Heart left ventricle (tissue), 16 donors: Measurements from ENCODE around the gene C17orf78. TPM values are rescaled to one million over a fixed set of nuclear protein-coding genes. Genes with fewer than 3 reads are reported as not detected.
A peak's percentile ranks its signal among the peaks of the same experiment; 100 is the strongest.

Source experiments
- ATAC-seq, 4 donors: fragments of 200-7000 bp; cut with Tn5 transposase; one replicate each; pipeline ENCODE4 v1.9.1; 2020 to 2022; ENCODE audit warnings: moderate library complexity in 4 of 4, mild to moderate bottlenecking in 3 of 4, moderate number of reproducible peaks in 1 of 4
- DNase-seq, 5 donors: peaks; one replicate each; pipeline ENCODE4 v3.0.0-alpha.2; 2020
- H3K27ac ChIP-seq, 12 donors: fragments of 200-600 bp; sonication (generic) in 4 of 12; one replicate each; pipeline versions ENCODE4 v1.5.0 to v1.8.0; 2016 to 2022; ENCODE audit warnings: mild to moderate bottlenecking in 2 of 12
- H3K27me3 ChIP-seq, 9 donors: fragments of 200-600 bp; sonication (generic) in 2 of 9; one replicate each; pipeline versions ENCODE4 v1.5.1 to v1.8.0; 2016 to 2022; ENCODE audit warnings: mild to moderate bottlenecking in 3 of 9
- H3K36me3 ChIP-seq, 9 donors: fragments of 200-600 bp; sonication (generic) in 2 of 9; one replicate each; pipeline versions ENCODE4 v1.5.0 to v1.8.0; 2018 to 2022; ENCODE audit warnings: mild to moderate bottlenecking in 2 of 9
- H3K4me1 ChIP-seq, 12 donors: fragments of 200-600 bp; sonication (generic) in 4 of 12; one replicate each; pipeline versions ENCODE4 v1.5.0 to v1.8.0; 2016 to 2022; ENCODE audit warnings: mild to moderate bottlenecking in 3 of 12
- H3K4me3 ChIP-seq, 12 donors: fragments of 200-600 bp; sonication (generic) in 4 of 12; one replicate each; pipeline versions ENCODE4 v1.5.0 to v1.8.0; 2017 to 2022; ENCODE audit warnings: mild to moderate bottlenecking in 9 of 12, moderate library complexity in 4 of 12
- H3K9me3 ChIP-seq, 12 donors: fragments of 200-600 bp; sonication (generic) in 4 of 12; one replicate each; pipeline versions ENCODE4 v1.5.0 to v1.8.0; 2016 to 2022; ENCODE audit warnings: mild to moderate bottlenecking in 1 of 12
- POLR2A ChIP-seq, 2 donors: fragments of 450-650 bp; IDR thresholded peaks; one replicate each; pipeline ENCODE4 v1.6.1; 2017; ENCODE audit warnings: antibody characterized with exemption in 2 of 2, mild to moderate bottlenecking in 2 of 2, moderate library complexity in 2 of 2
- WGBS, 4 donors: extraction: QIAGEN DNeasy Blood & Tissue Kit in 2 of 4; methylation state at CpG; one replicate each; pipeline versions ENCODE4 v1.1.5 to v1.1.7; 2013 to 2018; 5-methylcytosine and 5-hydroxymethylcytosine counted together
- intact Hi-C, 10 donors: fragments of 100-400 bp; cut with DNase I; formaldehyde crosslinking; loops; one replicate each; pipeline versions ENCODE4 v1.11.1 to v1.14.2; 2022
- polyA plus RNA-seq, 2 donors: library from polyadenylated mRNA; stranded (reverse); fragments of 200-250 nt; gene quantifications; one replicate each; pipeline ENCODE4 v1.2.3, GENCODE V29; 2013
- total RNA-seq, 9 donors: library from RNA; depleted of rRNA in 2 of 9; stranded (reverse); fragments of >200 nt in 2 of 9; fragmentation: NEBNext Ultra II Directional in 3 of 9; extraction: Animal tissue kit (Norgen Biotek cat#: 25700) in 3 of 9; gene quantifications; one replicate each; pipeline versions ENCODE4 v1.1.0 to v1.2.4, GENCODE V29; 2016 to 2023
- TF ChIP-seq, protein P1 (sequence below), 12 donors: fragments of 200-600 bp; sonication (generic) in 4 of 12; IDR thresholded peaks; one replicate each; pipeline versions ENCODE4 v1.5.0 to v1.8.0; 2018 to 2022; ENCODE audit warnings: antibody characterized with exemption in 12 of 12, mild to moderate bottlenecking in 5 of 12
- donor health status: ischemic (EF 13 %, LVEDD 7.1; RV severe dilation, severe dysfunction).
- donor health status: healthy with polysubstance abuse.
- donor health status: DM: no; HTN: yes; CAD: no.
- donor health status: DM: no; HTN: no; CAD: no.
- donor health status: ischemic (EF 25% LVEDD 6.9; RV normal size, moderate dysfunction).
- donor health status: ischemic (EF 25% LVEDD 5.7; RV mildly dilated, moderate dysfunction).
- donor health status: healthy.
- donor health status: DM: yes; HTN: yes; CAD: no.
- donor health status: ischemic (EF 35%, LVEDD 5.7; RV mildly dilated, moderate dysfunction).
- donor health status: nonischemic (EF 11% LVEDD 7.7; RV severe dilation, severe dysfunction).
- donor health status: DM: yes; HTN: yes; CAD: no.
- donor health status: PGD.
- donor health status: ischemic (EF 29% LVEDD 5.4; RV normal size, mild dysfunction).
- donor health status: nonischemic (EF 23%, LVEDD 6.1; RV moderate dilation, normal function).

C17orf78 gene
- total and polyA plus RNA-seq, 11 donors: not detected

DNA sequence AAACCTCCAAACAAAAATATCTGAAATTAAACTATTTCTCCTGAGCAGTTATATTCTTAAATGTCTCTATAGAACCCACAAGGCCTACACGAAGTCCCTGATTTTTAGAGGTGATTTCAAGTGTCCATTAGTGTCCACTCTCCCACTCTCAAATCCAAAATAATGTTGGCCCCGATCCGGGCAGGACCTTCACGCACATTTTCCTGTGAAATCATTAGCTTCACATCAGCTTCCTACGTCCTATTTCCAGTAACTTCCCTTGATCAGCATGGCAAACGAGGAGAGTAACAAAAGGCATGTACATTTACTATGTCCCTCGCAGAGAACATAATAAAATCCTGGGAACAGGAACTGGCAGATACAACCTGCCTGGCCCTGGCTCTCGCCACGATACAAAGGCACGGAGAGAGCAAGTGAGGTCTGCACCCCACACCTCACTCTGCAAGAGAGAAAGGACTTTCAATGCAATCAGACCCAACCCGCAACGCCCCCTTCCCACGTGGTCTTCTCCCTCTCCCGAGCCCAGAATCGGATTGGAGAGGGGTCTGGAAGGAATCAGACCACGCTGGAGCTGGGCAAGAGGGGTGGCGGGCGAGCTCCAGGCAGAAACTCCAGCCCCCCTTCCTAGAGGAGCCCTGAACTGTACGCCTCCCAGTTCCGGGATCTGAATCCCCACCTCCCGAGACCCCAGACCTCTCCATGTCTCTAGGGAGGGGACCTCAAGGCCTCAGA lies 17.5 kb upstream of the C17orf78 start:
- Histone ChIP-seq H3K36me3 (peaks cover 0 to 7% (median 0%) of the 10 kb centered on the region in 9 donors), H3K9me3 (no peaks in the 10 kb centered on the region), H3K4me1 (peaks cover 0 to 25% (median 11%) of the 10 kb centered on the region in 12 donors), H3K4me3 (peak overlapping the region; percentile 37 to 92 (median 70)), H3K27ac (peak overlapping the region; percentile 22 to 94 (median 85)), H3K27me3 (no peaks in the 10 kb centered on the region)
- DNase-seq (peak in 4 of 5 donors; percentile 37 to 50 (median 40)), ATAC-seq (peak; percentile 2 to 21 (median 12))
- WGBS, 4 donors: 1 to 5% (median 3%) methylated on average over 15 to 21 of the region's 21 CpGs
- TF ChIP-seq, protein P1, sequence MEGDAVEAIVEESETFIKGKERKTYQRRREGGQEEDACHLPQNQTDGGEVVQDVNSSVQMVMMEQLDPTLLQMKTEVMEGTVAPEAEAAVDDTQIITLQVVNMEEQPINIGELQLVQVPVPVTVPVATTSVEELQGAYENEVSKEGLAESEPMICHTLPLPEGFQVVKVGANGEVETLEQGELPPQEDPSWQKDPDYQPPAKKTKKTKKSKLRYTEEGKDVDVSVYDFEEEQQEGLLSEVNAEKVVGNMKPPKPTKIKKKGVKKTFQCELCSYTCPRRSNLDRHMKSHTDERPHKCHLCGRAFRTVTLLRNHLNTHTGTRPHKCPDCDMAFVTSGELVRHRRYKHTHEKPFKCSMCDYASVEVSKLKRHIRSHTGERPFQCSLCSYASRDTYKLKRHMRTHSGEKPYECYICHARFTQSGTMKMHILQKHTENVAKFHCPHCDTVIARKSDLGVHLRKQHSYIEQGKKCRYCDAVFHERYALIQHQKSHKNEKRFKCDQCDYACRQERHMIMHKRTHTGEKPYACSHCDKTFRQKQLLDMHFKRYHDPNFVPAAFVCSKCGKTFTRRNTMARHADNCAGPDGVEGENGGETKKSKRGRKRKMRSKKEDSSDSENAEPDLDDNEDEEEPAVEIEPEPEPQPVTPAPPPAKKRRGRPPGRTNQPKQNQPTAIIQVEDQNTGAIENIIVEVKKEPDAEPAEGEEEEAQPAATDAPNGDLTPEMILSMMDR (IDR thresholded peaks at IDR 0.05): no peak
- TF ChIP-seq POLR2A (IDR thresholded peaks at IDR 0.05): no peak
- intact Hi-C loops: loop anchor here in 3 of 10 donors (5.0 to 10.0 kb wide), 4 partner anchors 49 to 843 kb away; partner anchors contain the start of genes ACACA (in 2 of the 3), TADA2A (in 2 of the 3) and MRM1 (in 1 of the 3)

DNA sequence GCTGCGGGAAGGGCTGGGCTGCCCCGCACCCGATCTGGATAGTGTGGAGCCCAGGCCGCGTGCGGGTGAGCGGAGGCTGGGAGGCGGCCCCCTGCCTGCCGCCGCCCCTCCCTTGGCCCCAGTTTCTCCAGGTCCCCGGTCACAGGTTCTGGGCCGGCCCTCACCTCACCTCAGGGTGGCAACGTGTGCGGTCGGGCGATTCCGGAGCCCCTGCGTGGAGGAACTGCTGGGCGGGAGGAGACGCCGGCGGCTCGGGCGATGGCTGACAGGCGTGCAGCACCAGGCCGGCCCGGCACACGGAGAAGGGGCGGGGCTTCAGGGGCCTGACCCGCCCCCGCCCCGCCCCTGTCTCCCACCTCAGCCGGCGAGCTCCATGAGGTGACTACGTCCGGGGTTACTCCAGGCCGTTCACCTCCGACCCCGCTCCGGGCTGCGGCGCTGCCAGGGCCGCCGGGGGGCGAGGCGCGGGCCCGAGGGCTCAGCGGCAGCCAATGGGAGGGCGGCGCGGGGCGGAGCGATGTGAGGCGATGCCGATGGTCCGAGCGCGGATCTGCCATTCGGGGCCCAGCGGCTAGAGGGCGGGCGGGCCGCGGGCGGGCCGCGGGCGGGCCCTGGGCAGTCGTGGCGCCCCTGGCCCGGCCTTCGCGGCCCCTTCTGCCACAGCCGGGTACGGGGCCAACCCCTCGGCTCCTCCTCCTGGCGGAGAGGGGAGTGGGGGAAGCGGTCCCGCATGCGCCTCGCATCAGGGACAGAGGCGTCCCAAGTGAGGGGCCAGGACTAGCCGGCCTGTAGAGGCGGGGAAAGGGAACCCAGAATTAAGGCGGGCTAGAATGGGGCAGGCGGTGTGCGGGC lies 16.7 kb upstream of the C17orf78 start:
- ATAC-seq (peak; percentile 93 to 98 (median 96)), DNase-seq (peak; percentile 93 to 97 (median 96))
- no peaks in the 10 kb centered on the region for H3K27me3 ChIP-seq
- 0 to 1% (median 0%) methylated on average over 23 to 88 of the region's 88 CpGs for WGBS, 4 donors
- H3K27ac ChIP-seq: peak overlapping the region; percentile 22 to 94 (median 85)
- intact Hi-C loops: loop anchor here in 5 of 10 donors (1.0 to 10.0 kb wide), 6 partner anchors 46 to 844 kb away; partner anchors contain the start of genes ACACA (in 2 of the 5), TADA2A (in 2 of the 5) and MRM1 (in 1 of the 5)
- TF ChIP-seq, protein P1 (IDR thresholded peaks at IDR 0.05): peak in 11 of 12 donors; percentile 7 to 69 (median 50)
- peak in 1 of 2 donors; percentile 74 for TF ChIP-seq POLR2A (IDR thresholded peaks at IDR 0.05)
- H3K4me3 ChIP-seq: peak overlapping the region; percentile 37 to 92 (median 70)
- no peaks in the 10 kb centered on the region for H3K9me3 ChIP-seq
- peaks cover 0 to 2% (median 0%) of the 10 kb centered on the region in 9 donors for H3K36me3 ChIP-seq
- peaks cover 0 to 25% (median 11%) of the 10 kb centered on the region in 12 donors for H3K4me1 ChIP-seq

DNA sequence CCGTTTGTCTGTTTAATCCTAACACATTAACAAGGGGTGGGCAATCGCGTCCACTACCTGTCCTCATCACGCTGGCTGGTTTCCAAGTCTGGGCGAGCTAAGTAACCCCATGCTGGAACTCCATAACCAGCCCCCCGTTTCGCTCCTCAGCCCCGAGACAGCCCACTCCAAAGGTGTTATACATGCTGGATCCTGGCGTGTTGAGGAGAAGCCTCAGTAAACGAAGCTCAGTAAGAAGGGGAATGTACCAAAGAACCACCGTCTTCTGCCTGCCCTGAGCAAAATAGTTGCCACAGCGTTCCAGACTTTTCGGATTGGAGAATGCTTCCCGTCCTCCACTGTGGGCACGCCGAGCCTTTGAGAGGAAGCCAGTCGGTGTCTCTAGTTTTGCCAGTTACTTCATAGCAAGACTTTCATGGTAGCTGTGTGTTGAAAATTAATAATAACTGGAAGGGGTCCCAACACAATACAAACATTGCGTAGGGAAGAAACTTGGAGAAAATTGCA lies 16.1 kb upstream of the C17orf78 start:
- DNase-seq (no peak), ATAC-seq (peak in 2 of 4 donors; percentile 1 to 2)
- WGBS, 4 donors: 6 to 9% (median 8%) methylated on average over 12 to 18 of the region's 18 CpGs
- peak overlapping the region; percentile 22 to 94 (median 85) for H3K27ac ChIP-seq
- TF ChIP-seq, protein P1 (IDR thresholded peaks at IDR 0.05): no peak
- TF ChIP-seq POLR2A (IDR thresholded peaks at IDR 0.05): no peak
- H3K4me3 ChIP-seq: peak overlapping the region; percentile 37 to 92 (median 70)
- H3K9me3 ChIP-seq: no peaks in the 10 kb centered on the region
- no peaks in the 10 kb centered on the region for H3K36me3 ChIP-seq
- no peaks in the 10 kb centered on the region for H3K27me3 ChIP-seq
- H3K4me1 ChIP-seq: peaks cover 0 to 25% (median 11%) of the 10 kb centered on the region in 12 donors
- intact Hi-C loops: loop anchor here in 6 of 10 donors (1.0 to 10.0 kb wide), 7 partner anchors 43 to 845 kb away; partner anchors contain the start of genes ACACA (in 2 of the 6), TADA2A (in 2 of the 6) and MRM1 (in 1 of the 6)
